OCI-LY3 (cell line): ENCODE measurements around the gene CCNL1.

Experiments
- EZH2phosphoT487 ChIP-seq: fragments of 200-600 bp; shearing (Covaris generic); IDR thresholded peaks from 2 replicates; pipeline ENCODE4 v1.6.1; 2018; ENCODE audit warnings: antibody characterized with exemption, mixed run types, low read depth
- TF ChIP-seq, protein P1 (sequence below): fragments of 200-600, 300-600 bp; sonication (generic); IDR thresholded peaks from 2 replicates; pipeline ENCODE4 v1.5.1; 2014; ENCODE audit warnings: antibody characterized with exemption, low read length, low read depth

GRCh38 chr3:157190380-157190872, 30.5 kb upstream of the CCNL1 start:
- TF ChIP-seq, protein P1, sequence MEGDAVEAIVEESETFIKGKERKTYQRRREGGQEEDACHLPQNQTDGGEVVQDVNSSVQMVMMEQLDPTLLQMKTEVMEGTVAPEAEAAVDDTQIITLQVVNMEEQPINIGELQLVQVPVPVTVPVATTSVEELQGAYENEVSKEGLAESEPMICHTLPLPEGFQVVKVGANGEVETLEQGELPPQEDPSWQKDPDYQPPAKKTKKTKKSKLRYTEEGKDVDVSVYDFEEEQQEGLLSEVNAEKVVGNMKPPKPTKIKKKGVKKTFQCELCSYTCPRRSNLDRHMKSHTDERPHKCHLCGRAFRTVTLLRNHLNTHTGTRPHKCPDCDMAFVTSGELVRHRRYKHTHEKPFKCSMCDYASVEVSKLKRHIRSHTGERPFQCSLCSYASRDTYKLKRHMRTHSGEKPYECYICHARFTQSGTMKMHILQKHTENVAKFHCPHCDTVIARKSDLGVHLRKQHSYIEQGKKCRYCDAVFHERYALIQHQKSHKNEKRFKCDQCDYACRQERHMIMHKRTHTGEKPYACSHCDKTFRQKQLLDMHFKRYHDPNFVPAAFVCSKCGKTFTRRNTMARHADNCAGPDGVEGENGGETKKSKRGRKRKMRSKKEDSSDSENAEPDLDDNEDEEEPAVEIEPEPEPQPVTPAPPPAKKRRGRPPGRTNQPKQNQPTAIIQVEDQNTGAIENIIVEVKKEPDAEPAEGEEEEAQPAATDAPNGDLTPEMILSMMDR: no peak
- TF ChIP-seq EZH2phosphoT487: no peak
